Umbilical cord (tissue), 2 donors: ENCODE results near the gene EFHD2. TPM values are rescaled to one million over a fixed set of nuclear protein-coding genes. Genes with fewer than 3 reads are reported as not detected.
"Not testable (repeated sequence)": the region's sequence is repeated elsewhere in the genome, so short reads cannot be mapped to it uniquely, and the experiment has no call there.

Experiments used
- DNase-seq: peaks from one replicate; pipeline ENCODE4 v3.0.0-alpha.2; 2015; ENCODE audit warnings: low spot score
- total RNA-seq: library from RNA; depleted of rRNA; stranded (reverse); fragments of >200 nt; gene quantifications from one replicate; pipeline ENCODE4 v1.2.3, GENCODE V29; 2014; ENCODE audit warnings: low replicate concordance; ENCODE audit not compliant: insufficient read depth

The EFHD2 gene
- total RNA-seq, 1 donor from 2014 or later, result 13.0 TPM

DNA sequence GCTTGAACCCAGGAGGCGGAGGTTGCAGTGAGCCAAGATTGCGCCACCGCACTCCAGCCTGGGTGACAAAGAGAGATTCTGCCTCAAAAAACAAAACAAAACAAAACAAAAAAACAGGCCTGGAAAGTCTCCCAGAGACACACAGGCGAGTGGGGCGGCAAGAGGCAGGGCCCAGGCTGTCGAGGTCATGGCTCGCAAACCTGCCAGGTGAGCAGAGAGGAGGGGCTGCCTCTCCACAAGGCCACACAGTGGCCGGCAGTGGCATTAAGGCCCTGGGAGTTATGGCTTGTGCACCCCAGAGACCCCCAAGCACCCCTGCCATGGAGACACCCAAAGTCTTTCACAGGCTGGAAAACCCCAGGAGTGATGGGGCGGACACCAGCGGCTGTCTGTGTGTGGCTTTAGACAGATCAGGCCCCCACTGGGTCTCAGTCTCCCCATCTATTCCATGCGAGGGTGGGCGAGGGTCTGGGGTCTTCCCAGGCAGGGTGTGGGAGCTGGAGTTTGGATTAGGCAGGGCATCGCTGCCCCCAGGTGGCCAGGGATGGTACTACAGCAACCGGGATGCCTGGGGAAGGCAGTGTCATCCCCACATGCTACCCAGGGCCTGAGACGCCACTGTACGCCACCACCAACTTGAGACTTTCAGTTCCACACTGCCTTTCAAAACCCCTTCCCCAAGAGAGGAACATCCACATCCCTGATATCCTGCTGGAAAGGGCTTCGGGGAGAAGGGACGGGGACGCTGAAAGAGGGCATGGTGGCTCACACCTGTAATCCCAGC, 21.3 kb downstream of the EFHD2 start:
- no peak for DNase-seq

- DNase-seq, result no peak
These were observed 21.9 kb downstream of the EFHD2 start for GRCh38 chr1:15431571-15431948.

GRCh38 chr1:15432324-15432723, 22.6 kb downstream of the EFHD2 start:
- no peak for DNase-seq

DNA sequence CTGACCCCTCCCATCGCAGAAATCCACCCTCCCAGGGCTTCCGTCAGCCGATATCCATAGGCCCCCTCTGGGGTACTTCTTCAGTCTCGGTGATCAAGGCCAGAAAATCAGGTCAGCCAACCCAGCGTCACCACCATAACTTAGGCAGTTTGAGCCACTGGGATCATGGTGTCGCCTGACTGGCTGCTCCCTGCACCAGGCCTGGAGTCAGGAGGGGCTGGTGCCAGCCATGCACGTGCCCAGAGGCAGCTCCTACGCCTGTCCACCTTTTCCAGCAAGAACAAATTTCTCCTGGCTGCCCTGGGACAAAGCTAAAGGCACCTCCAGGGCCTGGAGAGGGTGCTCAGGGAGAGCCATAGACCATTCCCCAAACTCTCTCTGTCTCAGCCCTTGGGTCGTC, 23.8 kb downstream of the EFHD2 start:
- no peak for DNase-seq

DNA sequence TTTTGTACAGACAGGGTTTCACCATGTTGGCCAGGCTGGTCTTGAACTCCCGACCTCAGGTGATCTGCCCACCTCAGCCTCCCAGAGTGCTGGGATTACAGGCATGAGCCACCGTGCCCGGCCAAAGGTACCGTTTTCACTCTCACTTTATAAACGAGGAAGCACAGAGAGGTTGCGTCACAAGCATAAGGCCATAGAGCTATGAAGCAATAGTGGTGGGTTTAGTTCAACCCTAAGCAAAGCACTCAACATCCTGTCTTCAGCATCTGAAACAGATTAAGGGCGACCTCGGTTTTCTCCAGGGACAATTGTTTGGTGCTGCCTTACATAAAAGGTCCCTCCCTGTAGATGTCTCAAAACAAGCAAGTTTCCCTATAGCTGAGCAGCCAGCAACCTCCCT, 25.1 kb downstream of the EFHD2 start:
- DNase-seq, result not testable (repeated sequence)

DNA sequence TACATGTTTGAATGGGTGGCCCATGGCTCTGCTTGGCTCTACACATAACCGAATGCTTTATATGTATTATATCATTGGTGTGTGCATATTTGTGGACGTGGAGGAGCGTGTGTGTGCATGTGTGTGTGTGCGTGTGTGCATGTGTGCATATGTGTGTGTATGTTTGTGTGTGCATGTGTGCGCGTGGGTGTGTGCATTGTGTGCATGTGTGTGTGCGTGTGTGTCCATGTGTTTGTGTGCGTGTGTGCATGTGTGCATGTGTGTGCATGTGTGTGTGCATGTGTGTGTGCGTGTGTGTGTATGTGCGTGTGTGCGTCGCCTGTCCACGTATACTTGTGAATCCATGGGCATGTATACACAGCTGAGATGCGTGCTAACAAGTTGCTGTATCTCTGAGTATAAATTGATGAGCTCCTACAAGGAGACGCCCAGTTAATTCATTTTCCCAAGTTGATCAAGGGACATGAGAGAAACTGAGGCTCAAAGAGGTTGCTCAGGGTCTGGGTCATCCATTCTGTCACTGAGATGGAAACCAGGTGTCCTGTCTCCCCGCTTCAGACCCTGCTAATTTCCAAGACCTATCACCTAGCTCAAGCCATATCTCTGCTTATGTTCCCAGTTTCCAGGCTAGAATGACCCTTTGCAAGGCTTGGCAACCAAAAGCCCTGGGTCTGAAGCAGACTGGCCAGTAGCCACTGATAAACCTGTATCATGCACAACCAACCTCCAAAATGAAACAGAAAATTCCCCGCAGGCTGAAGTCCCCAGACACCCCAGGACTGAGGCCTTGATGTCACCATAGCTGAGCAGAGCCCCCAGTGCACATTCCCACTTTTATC, 25.8 kb downstream of the EFHD2 start:
- DNase-seq, result no peak

DNA sequence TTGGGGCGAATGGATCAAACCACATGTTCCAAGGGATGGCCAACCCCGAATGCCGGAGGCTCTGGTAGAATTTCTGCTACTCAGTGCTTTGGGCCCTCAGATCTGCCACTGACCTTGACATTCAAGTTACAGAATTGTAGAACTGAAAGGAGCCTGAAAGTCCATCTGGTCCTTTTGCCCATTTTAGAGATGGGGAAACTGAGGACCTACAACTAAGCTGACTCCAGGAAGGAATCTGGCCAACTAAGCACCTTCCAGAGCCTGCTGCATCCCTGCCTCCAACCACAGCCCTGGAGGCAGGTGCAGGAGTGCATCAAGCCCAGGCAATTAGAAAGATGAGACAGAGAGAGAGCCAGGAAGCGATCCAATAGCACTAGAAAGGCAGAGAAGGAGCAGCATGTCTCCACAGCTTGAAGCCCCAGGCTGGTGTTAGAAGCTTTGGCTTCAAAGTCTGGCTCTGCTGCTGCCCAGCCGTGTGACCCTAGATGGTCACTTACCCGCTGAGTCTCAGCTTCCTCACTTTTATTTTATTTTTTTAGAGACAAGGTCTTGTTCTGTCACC, 27.3 kb downstream of the EFHD2 start:
- no peak for DNase-seq

GRCh38 chr1:15439325-15439724, 29.6 kb downstream of the EFHD2 start:
- no peak for DNase-seq

DNA sequence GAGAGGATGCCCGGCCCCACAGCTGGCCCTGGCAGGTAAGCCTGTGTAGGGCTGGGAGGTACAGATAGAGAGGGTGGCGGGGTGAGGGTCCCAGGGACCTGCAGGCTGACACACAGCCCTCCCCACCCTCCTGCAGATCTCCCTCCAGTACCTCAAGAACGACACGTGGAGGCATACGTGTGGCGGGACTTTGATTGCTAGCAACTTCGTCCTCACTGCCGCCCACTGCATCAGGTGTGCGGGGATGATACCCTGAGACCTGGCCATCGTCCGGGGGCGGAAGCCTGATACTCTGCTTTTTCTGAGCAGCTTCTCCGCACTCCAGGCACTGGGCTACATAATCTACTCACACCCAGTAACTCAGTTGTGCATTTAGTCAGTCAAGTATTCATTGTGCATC, 30.7 kb downstream of the EFHD2 start:
- no peak for DNase-seq

GRCh38 chr1:15441247-15441646, 31.6 kb downstream of the EFHD2 start:
- no peak for DNase-seq

GRCh38 chr1:15442119-15442518, 32.4 kb downstream of the EFHD2 start:
- DNase-seq, result no peak

DNA sequence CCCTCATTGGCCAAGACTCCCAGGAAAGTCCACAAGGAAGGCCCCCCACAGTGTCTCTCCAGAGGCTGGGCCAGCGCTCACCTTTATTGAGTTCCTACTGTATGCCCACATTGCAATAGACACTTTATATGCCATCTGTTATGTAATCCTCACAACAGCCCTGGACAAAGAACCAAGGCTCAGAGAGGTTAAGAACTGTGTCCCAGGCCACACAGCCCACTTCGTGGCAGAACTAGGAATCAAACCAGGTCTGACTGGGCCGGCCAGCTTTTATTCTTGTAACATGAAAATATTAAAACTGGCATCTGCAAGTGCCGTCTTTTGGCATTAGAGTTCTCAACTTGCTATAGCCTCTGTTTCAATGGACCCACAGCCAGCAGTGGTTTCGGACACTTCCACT, 33.1 kb downstream of the EFHD2 start:
- no peak for DNase-seq

GRCh38 chr1:15443281-15443680, 33.6 kb downstream of the EFHD2 start:
- no peak for DNase-seq

DNA sequence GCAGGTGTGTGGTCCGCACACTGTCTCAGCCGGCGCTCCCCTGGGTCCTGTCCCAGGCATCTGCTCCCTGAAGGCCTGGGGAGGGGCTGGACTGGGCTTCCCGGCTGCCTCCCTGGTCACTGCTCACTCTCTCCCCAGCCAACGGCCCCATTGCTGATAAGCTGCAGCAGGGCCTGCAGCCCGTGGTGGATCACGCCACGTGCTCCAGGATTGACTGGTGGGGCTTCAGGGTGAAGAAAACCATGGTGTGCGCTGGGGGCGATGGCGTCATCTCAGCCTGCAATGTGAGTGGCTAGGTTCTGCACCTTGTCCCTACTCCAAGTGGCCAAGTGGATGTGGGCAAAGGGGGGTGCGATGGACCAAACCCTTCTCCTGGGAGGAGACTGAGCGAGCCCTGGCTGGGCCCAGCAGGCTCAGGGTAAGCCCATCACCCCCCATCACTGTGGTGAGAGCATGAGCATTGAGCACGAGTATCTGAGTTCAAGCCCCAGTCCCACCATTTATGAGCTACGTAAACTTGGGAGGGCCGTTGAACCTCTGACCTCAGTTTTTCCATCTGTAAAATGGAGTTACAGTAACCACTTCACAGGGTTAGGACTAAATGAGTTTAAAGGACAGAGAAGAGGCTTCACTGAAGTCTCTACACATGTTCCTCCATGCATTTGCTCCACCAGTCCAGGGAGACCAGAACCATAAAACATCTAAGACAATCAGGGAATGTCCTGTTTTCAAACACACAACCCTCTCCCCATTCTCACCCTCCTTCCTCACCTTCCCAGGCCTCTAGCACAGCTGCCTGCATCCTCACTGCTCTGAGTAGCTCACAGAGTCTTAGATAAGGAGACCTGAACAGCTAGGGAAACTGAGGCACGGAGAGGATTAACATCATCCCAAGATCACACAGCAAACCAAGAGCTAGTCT, 35.0 kb downstream of the EFHD2 start:
- DNase-seq, result peak; percentile 69

DNA sequence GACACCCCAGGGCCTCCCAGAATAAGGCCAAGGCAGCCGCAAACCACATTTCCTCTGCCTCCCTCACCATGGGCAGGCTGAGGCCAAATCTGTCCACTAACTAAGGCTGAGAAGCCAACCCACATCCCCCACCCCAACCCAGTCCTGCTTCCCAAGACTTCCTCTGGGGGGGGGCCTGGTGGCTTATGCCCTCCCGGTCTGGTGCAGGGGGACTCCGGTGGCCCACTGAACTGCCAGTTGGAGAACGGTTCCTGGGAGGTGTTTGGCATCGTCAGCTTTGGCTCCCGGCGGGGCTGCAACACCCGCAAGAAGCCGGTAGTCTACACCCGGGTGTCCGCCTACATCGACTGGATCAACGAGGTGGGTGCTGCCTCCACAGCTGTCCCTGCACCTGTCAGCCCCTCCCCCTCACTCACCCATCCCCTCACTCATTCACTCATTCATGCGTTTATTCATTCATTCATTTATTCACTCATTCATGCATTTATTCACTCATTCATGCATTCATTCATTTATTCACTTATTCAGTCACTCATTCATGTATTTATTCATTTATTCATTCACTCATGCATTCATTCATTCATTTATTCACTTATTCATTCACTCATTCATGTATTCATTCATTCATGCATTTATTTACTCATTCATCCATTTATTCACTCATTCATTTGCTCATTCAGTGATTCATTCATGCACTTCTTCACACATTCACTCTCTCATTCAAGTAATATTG, 35.9 kb downstream of the EFHD2 start:
- DNase-seq, result no peak

- DNase-seq, result no peak
These were observed 36.5 kb downstream of the EFHD2 start for GRCh38 chr1:15446212-15446611.

DNA sequence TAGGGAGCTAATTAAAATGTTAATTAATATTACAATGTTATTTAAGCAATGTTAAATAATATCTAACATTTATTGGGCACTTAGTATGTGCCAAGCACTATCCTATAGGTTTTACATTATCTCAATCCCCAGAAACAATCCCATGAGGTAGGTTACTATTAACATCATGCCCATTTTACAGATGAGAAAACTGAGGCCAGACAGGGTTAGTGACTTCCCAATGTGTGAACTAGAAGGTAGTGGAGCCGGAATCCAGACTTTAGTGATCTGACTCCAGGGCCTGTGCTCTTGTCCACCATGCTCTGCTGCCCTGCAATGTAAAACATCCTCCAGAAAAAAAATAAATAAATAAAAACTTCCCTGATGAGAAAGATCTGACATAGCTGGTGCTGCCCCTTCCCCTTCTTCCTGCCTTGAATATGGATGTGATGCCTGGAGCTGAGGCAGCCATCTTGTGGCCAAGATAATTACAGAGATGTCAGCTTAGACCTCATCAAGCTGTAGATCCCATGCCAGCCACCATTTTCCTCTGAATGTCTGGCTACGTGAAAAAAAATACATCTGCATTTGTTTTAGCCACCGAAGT, 39.3 kb downstream of the EFHD2 start:
- no peak for DNase-seq

DNA sequence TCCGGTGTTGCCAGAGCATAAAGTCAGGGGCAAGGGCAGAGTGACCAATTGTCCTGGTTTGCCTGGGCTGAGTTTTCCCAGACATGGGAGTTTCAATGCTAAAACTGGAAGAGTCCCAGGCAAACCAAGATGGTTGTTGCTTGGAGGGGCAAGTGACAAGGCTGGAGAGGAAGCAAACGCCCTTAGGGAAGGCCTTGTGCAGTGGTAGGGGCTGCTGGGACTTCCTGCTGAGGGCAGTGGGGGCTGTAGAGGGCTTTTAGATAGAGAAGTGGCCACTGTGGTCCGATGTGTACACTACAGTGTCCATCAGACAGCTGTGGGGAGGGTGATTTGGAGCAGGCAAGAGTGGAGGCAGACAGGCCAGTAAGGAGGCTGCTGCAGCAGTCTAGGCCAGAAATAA, 39.9 kb downstream of the EFHD2 start:
- no peak for DNase-seq

- DNase-seq, result no peak
These were observed 41.5 kb downstream of the EFHD2 start for GRCh38 chr1:15451014-15451722.

- DNase-seq, result no peak
These were observed 42.5 kb downstream of the EFHD2 start for GRCh38 chr1:15452216-15452615.
